ENCODE data around the gene NELFCD. TPM values are rescaled to one million over a fixed set of nuclear protein-coding genes. Genes with fewer than 3 reads are reported as not detected.

Gene NELFCD
- total RNA-seq, 1 donor from 2014 or later = 122 TPM

GRCh38 chr20:58991715-58992114 is 10.7 kb downstream of the NELFCD start:
- TF ChIP-seq, protein P1, sequence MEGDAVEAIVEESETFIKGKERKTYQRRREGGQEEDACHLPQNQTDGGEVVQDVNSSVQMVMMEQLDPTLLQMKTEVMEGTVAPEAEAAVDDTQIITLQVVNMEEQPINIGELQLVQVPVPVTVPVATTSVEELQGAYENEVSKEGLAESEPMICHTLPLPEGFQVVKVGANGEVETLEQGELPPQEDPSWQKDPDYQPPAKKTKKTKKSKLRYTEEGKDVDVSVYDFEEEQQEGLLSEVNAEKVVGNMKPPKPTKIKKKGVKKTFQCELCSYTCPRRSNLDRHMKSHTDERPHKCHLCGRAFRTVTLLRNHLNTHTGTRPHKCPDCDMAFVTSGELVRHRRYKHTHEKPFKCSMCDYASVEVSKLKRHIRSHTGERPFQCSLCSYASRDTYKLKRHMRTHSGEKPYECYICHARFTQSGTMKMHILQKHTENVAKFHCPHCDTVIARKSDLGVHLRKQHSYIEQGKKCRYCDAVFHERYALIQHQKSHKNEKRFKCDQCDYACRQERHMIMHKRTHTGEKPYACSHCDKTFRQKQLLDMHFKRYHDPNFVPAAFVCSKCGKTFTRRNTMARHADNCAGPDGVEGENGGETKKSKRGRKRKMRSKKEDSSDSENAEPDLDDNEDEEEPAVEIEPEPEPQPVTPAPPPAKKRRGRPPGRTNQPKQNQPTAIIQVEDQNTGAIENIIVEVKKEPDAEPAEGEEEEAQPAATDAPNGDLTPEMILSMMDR (IDR thresholded peaks at IDR 0.05; ENCODE audit: unreplicated experiment) = no peak
- Mint-ChIP-seq H3K4me1 (ENCODE audit: low read depth) (peaks cover 26% of the 10 kb centered on the region), H3K9me3 (ENCODE audit: low read depth) (no peaks in the 10 kb centered on the region), H3K27me3 (no peaks in the 10 kb centered on the region), H3K36me3 (ENCODE audit: insufficient read depth) (peaks cover 51% of the 10 kb centered on the region), H3K27ac (peak overlapping the region; percentile 84), H3K4me3 (ENCODE audit: low read depth) (no peak overlapping the region)
- DNase-seq (ENCODE audit: low spot score, unreplicated experiment) = no peak

- Mint-ChIP-seq H3K4me3 (ENCODE audit: low read depth) (no peak overlapping the region), H3K27ac (no peak overlapping the region), H3K36me3 (ENCODE audit: insufficient read depth) (peaks cover 55% of the 10 kb centered on the region), H3K4me1 (ENCODE audit: low read depth) (peaks cover 21% of the 10 kb centered on the region), H3K9me3 (ENCODE audit: low read depth) (no peaks in the 10 kb centered on the region), H3K27me3 (no peaks in the 10 kb centered on the region)
- TF ChIP-seq, protein P1 (IDR thresholded peaks at IDR 0.05; ENCODE audit: unreplicated experiment) = no peak
- no peak for DNase-seq (ENCODE audit: low spot score, unreplicated experiment)
Observed at GRCh38 chr20:58992911-58993310, 11.9 kb downstream of the NELFCD start.

- Mint-ChIP-seq H3K4me3 (ENCODE audit: low read depth) (no peak overlapping the region), H3K9me3 (ENCODE audit: low read depth) (no peaks in the 10 kb centered on the region), H3K27ac (no peak overlapping the region), H3K27me3 (no peaks in the 10 kb centered on the region), H3K36me3 (ENCODE audit: insufficient read depth) (peaks cover 53% of the 10 kb centered on the region), H3K4me1 (ENCODE audit: low read depth) (peaks cover 21% of the 10 kb centered on the region)
- no peak for DNase-seq (ENCODE audit: low spot score, unreplicated experiment)
- TF ChIP-seq, protein P1 (IDR thresholded peaks at IDR 0.05; ENCODE audit: unreplicated experiment) = no peak
Observed at GRCh38 chr20:58993332-58994248, 12.5 kb downstream of the NELFCD start.

- DNase-seq (ENCODE audit: low spot score, unreplicated experiment) = no peak
- TF ChIP-seq, protein P1 (IDR thresholded peaks at IDR 0.05; ENCODE audit: unreplicated experiment) = no peak
- H3K27ac Mint-ChIP-seq = no peak overlapping the region
- peaks cover 51% of the 10 kb centered on the region for H3K36me3 Mint-ChIP-seq (ENCODE audit: insufficient read depth)
- no peaks in the 10 kb centered on the region for H3K27me3 Mint-ChIP-seq
- peaks cover 21% of the 10 kb centered on the region for H3K4me1 Mint-ChIP-seq (ENCODE audit: low read depth)
- H3K9me3 Mint-ChIP-seq (ENCODE audit: low read depth) = no peaks in the 10 kb centered on the region
- H3K4me3 Mint-ChIP-seq (ENCODE audit: low read depth) = no peak overlapping the region
Observed at GRCh38 chr20:58994390-58995159, 13.5 kb downstream of the NELFCD start.

GRCh38 chr20:58995461-58996225 is 14.6 kb downstream of the NELFCD start:
- H3K4me3 Mint-ChIP-seq (ENCODE audit: low read depth) = peak overlapping the region; percentile 36
- peaks cover 53% of the 10 kb centered on the region for H3K36me3 Mint-ChIP-seq (ENCODE audit: insufficient read depth)
- no peak for DNase-seq (ENCODE audit: low spot score, unreplicated experiment)
- H3K9me3 Mint-ChIP-seq (ENCODE audit: low read depth) = no peaks in the 10 kb centered on the region
- H3K27ac Mint-ChIP-seq = peak overlapping the region; percentile 87
- TF ChIP-seq, protein P1 (IDR thresholded peaks at IDR 0.05; ENCODE audit: unreplicated experiment) = no peak
- H3K27me3 Mint-ChIP-seq = no peaks in the 10 kb centered on the region
- peaks cover 21% of the 10 kb centered on the region for H3K4me1 Mint-ChIP-seq (ENCODE audit: low read depth)
